Measurements from ENCODE around the gene CEACAM7. TPM values are rescaled to one million over a fixed set of nuclear protein-coding genes. Genes with fewer than 3 reads are reported as not detected.

CEACAM7 gene
- total RNA-seq = 0.24 TPM in 1 of 2 replicates, not detected in the other

DNA sequence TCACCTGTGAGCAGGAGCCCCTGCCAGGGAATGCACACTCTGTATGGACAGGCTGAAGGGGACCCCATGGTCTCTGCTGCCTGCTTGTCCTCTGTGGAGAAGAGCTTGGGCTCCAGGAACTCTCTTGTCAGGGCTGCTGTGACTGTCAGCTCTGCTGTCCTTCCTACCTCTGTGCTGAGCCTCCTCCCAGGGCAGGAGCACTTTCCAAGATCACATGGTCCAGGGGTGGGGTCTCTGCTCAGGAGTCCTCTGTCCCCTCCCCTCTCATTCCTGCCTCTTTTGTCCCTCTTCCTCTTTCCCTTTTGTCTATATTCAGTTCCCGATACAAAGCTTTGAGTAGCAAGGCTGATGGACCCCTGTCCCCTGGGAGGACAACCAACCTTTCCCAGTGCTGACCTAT, at the start of gene CEACAM7:
Gene CEACAM7 (minus strand): TSS at position 173 of the 400 bp plus-strand sequence. CDS start 105 bp downstream, at position 68.

DNA sequence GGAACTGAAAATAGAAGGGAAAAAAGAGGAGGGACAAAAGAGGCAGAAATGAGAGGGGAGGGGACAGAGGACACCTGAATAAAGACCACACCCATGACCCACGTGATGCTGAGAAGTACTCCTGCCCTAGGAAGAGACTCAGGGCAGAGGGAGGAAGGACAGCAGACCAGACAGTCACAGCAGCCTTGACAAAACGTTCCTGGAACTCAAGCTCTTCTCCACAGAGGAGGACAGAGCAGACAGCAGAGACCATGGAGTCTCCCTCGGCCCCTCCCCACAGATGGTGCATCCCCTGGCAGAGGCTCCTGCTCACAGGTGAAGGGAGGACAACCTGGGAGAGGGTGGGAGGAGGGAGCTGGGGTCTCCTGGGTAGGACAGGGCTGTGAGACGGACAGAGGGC, 20.4 kb upstream of the CEACAM7 start, which contains the start of gene CEACAM5:
Gene CEACAM5 (plus strand): TSS at position 146 of the 400 bp plus-strand sequence. CDS start 106 bp downstream, at position 252.

DNA sequence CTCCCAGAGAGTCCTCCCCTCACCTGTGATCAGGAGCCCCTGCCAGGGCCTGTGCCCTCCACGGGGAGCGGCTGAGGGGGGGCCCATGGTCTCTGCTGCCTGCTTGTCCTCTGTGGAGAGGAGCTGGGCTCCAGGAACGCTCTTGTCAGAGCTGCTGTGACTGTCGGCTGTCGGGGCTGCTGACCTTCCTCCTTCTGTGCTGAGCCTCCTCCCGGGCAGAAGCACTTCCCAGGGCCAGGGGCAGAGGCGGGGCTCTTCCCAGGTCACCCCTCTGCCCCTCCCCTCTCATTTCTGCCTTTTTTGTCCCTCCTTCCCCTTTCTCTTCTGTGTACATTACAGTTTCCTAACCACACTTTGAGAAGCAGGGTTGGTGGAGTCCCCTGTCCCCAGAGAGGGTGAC, 61.2 kb downstream of the CEACAM7 start, which contains the start of gene CEACAM4:
Gene CEACAM4 (minus strand): TSS at position 198 of the 400 bp plus-strand sequence. CDS start 111 bp downstream, at position 87.

Other genes with a start within 250 kb of the CEACAM7 start
- gene DMAC2, start 248.4 kb downstream of the CEACAM7 start, total RNA-seq = 33.5 and 42.4 TPM in 2 replicates
- gene ERICH4, start 245.1 kb downstream of the CEACAM7 start, total RNA-seq = not detected in 2 replicates
- not detected in 2 replicates for gene CEACAM21, start 112.1 kb downstream of the CEACAM7 start, total RNA-seq
- not detected in 2 replicates for gene CEACAM4, start 61.2 kb downstream of the CEACAM7 start, total RNA-seq
- 8.3 TPM in 1 of 2 replicates, not detected in the other for gene CEACAM5, start 20.4 kb upstream of the CEACAM7 start, total RNA-seq
- 0.96 and 17.5 TPM in 2 replicates for gene CEACAM6, start 67.3 kb upstream of the CEACAM7 start, total RNA-seq
- not detected in 2 replicates for gene CEACAM3, start 108.3 kb upstream of the CEACAM7 start, total RNA-seq
- gene LYPD4, start 156.4 kb upstream of the CEACAM7 start, total RNA-seq = not detected in 2 replicates
- not detected in 2 replicates for gene DMRTC2, start 156.8 kb upstream of the CEACAM7 start, total RNA-seq
- gene RPS19, start 172.0 kb upstream of the CEACAM7 start, total RNA-seq = 2,865 and 3,325 TPM in 2 replicates
- gene CD79A, start 189.0 kb upstream of the CEACAM7 start, total RNA-seq = 0.48 TPM in 1 of 2 replicates, not detected in the other
- gene ARHGEF1, start 194.9 kb upstream of the CEACAM7 start, total RNA-seq = 31.8 and 41.2 TPM in 2 replicates
- 0.21 TPM in 1 of 2 replicates, not detected in the other for gene ERFL, start 240.2 kb upstream of the CEACAM7 start, total RNA-seq

Measured in tracheal epithelial cell (primary cell).